MG63 (cell line): Measurements from ENCODE around the gene LDLRAD3. TPM values are rescaled to one million over a fixed set of nuclear protein-coding genes. Genes with fewer than 3 reads are reported as not detected.

Experiments used
- DNase-seq: peaks from one replicate; pipeline ENCODE4 v3.0.0-alpha.2; 2020
- H3K27me3 ChIP-seq: fragments of 250-450 bp; sonication (Bioruptor Pico); 2 replicates; pipeline ENCODE4 v1.5.1; 2020; ENCODE audit warnings: mild to moderate bottlenecking, moderate library complexity
- H3K36me3 ChIP-seq: fragments of 250-450 bp; sonication (Bioruptor Pico); 2 replicates; pipeline ENCODE4 v1.5.1; 2020; ENCODE audit warnings: mild to moderate bottlenecking, moderate library complexity
- H3K4me3 ChIP-seq: fragments of 250-450 bp; sonication (Bioruptor Pico); 2 replicates; pipeline ENCODE4 v1.5.1; 2020; ENCODE audit warnings: mild to moderate bottlenecking, moderate library complexity
- H3K9me3 ChIP-seq: fragments of 250-450 bp; sonication (Bioruptor Pico); 2 replicates; pipeline ENCODE4 v1.5.1; 2020; ENCODE audit warnings: mild to moderate bottlenecking, moderate library complexity
- total RNA-seq: library from RNA; depleted of rRNA; stranded (reverse); fragments of >200 nt; shearing (Covaris generic); gene quantifications from 2 replicates; pipeline ENCODE4 v1.2.3, GENCODE V29; 2014; ENCODE audit warnings: low replicate concordance

Gene LDLRAD3
- total RNA-seq, 1 experiment from 2014 or later, result 1.6 TPM

DNA sequence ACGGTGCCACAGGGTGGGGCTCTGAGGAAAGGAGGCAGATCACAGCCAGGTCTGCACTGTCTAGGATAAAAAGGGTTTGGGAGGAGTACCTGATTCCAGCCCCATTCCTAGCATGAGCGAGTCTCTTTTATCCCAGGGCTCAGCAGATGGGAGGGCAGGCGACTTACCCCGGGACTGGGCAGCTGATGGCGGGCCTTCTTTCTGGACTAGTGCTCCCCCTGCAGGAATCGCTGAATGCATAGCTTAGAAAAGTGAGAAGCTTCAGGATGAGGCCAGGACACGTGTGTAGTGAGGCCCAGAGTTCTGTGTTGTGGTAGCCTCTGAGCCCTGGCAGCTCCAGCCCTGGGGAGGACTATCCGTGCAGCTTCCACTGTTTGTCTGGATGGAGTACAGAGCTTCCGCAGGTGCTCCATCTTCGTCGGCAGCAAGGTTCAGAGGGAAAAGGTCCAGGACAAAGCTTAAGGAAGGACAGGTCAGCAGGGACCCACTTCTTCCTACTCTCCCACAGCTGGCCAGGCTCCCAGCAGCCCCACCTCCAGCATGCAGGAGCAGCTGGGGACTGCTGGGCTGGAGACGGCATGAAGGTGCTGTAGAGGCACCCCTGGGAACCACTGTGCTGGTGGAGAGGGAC, 315.0 kb downstream of the LDLRAD3 start:
- no peak overlapping the region for H3K4me3 ChIP-seq
- H3K9me3 ChIP-seq, result peaks cover 3% of the 10 kb centered on the region; the same call in 1 of the 2 replicates
- H3K27me3 ChIP-seq, result 0 out of 2 replicates have a peak, but pooled peaks cover 2% of the 10 kb centered on the region
- peak; percentile 73 for DNase-seq
- H3K36me3 ChIP-seq, result no peaks in the 10 kb centered on the region

GRCh38 chr11:36261094-36261493, 317.2 kb downstream of the LDLRAD3 start:
- H3K4me3 ChIP-seq, result no peak overlapping the region
- no peak for DNase-seq
- H3K36me3 ChIP-seq, result no peaks in the 10 kb centered on the region
- H3K27me3 ChIP-seq, result 0 out of 2 replicates have a peak, but pooled peaks cover 2% of the 10 kb centered on the region
- no peaks in the 10 kb centered on the region for H3K9me3 ChIP-seq

GRCh38 chr11:36264011-36264972, 320.4 kb downstream of the LDLRAD3 start:
- Histone ChIP-seq H3K27me3 (no peaks in the 10 kb centered on the region; the same call in 1 of the 2 replicates), H3K36me3 (no peaks in the 10 kb centered on the region), H3K4me3 (no peak overlapping the region), H3K9me3 (no peaks in the 10 kb centered on the region)
- no peak for DNase-seq

DNA sequence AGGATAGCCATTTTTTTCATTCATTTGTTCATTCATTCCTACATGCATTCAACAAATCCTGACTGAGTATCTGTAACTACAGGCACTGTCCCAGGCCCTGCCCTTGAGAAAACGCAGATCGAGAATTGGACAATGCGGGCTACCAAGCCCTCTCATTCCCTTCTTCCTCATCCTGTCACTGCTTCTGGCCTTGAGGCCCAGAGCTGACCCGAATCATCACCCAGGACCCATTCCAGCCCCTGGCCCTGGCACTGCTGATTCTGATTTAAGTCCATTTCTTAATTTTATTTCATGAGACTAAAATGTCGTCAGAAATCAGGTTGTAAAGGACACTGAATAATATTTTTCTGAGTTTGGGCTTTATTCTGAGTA, 321.1 kb downstream of the LDLRAD3 start:
- no peak for DNase-seq
- Histone ChIP-seq H3K36me3 (no peaks in the 10 kb centered on the region), H3K27me3 (no peaks in the 10 kb centered on the region; the same call in 1 of the 2 replicates), H3K4me3 (no peak overlapping the region), H3K9me3 (no peaks in the 10 kb centered on the region)

DNA sequence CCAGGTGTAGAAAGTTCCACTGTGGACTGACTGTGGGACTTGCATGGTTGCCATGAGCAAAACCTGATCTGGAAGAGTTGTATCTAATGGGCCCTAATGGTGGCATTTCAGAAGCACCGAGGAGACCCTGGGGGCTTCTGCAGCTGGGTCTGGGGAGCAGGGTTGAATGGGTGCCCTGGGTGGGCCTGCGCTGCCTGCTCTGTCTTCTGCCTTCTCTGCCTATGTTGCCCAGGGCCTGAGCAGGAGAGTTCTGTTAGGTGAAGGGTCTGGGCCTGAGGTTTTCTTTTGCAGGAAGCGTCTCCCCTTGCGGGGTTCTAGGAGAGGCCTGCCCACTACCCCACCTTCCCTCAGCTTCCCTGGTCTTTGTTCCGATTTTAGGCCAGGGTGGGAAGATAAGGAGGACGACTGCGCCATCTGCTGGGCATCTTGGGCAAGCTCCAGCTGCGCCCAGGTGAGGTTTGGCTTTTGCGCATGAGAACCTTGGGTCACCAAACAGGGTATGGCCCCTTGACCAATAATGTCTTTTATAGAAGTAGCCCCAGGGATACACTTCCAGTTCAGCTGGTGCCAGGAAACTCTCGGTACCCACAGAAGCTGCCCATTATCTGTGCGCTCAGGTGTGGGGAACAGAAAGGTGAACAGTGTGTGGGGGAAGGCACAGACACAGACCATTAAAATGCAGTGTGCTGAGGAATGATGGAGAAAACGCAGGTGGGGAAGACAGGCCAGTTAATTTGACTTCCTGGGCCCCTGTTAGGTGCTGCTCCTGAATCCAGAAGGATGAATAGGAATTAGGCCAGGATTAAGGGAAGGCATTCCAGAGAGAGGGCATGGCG, 322.1 kb downstream of the LDLRAD3 start:
- Histone ChIP-seq H3K36me3 (no peaks in the 10 kb centered on the region), H3K27me3 (no peaks in the 10 kb centered on the region; the same call in 1 of the 2 replicates), H3K4me3 (no peak overlapping the region), H3K9me3 (no peaks in the 10 kb centered on the region)
- DNase-seq, result peak; percentile 20

GRCh38 chr11:36266767-36267166, 322.9 kb downstream of the LDLRAD3 start:
- H3K9me3 ChIP-seq, result no peaks in the 10 kb centered on the region
- no peak for DNase-seq
- no peaks in the 10 kb centered on the region for H3K36me3 ChIP-seq
- H3K4me3 ChIP-seq, result no peak overlapping the region
- no peaks in the 10 kb centered on the region; the same call in 1 of the 2 replicates for H3K27me3 ChIP-seq

DNA sequence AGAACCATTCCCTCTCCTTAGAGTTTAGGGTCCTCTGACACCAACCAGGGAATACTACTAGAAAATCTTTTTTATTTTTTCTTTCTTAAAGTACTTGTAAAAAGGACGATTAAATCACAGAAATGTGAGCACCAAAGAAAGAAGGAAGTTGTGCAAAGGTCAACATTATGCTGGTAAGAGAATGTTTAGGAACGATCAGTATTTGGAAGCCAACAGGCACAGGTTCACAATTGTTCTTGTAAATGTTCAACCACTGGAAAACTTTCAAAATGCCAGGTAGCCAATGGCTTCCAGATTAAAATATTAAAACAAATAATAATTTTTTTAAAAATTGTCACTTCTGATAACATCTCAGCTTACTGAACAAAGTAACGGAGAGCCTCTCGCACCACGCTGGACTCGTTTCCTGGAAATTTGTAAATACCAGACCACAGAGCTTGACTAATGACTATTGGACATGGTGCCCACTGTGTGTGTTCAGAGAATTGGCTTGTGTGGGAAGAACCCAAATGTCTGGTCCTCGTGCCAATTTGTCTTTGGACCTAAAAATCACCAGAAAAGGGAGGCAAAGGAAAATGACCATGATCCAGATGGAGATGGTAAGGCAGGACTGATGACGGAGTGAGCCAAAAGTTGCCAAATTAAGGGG, 324.6 kb downstream of the LDLRAD3 start:
- Histone ChIP-seq H3K4me3 (no peak overlapping the region), H3K9me3 (no peaks in the 10 kb centered on the region; the same call in 1 of the 2 replicates), H3K27me3 (no peaks in the 10 kb centered on the region; the same call in 1 of the 2 replicates), H3K36me3 (peaks cover 9% of the 10 kb centered on the region)
- DNase-seq, result no peak

DNA sequence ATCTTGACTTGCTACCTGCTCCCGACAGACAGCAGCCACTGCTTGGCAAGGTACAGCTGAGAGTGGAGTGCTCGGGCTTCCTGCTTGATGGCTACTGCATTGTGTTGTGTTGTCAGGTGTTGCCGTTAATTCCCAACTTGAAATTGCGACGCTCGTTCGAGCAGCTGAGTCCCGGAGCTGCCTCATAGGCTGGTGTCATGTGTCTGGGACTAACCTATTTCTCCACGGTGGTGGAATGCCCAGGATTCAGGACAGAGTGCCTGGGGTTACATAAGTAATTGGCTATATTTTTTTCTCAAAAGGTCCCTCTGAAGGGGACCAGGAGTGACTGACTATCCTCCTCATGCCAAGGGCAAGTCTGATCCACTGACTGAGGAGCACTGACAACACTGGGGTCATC, 326.8 kb downstream of the LDLRAD3 start:
- no peak for DNase-seq
- Histone ChIP-seq H3K4me3 (no peak overlapping the region), H3K9me3 (no peaks in the 10 kb centered on the region; the same call in 1 of the 2 replicates), H3K27me3 (no peaks in the 10 kb centered on the region; the same call in 1 of the 2 replicates), H3K36me3 (peaks cover 18% of the 10 kb centered on the region)

DNA sequence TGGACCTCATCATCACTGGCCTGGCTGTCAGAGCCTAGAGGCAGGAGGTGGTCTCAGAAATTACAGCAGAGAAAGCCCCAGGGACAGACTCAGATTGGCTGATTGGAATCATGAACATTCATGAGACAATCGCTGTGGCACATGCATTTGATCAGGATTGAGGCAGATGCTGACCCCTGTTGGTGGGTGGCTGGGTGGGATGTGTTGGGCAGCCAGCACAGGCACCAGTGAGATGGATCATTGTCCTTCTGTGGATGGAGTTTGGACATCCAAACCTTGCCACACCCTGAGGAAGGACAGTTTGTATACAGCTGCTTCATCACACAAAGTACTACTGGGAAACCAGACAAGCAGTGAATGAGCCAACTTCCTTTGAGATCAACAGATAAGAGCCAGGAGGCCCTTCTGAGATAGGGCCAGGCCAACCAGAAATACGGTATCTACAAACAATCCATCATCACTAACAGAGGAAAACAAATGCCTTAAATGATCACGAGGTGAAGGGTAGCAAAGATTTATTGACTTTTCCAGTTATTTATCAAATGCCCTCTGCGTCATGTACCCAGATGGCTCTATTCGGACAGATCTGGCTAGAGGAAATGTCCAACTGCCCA, 328.0 kb downstream of the LDLRAD3 start:
- H3K27me3 ChIP-seq, result no peaks in the 10 kb centered on the region; the same call in 1 of the 2 replicates
- H3K36me3 ChIP-seq, result peaks cover 18% of the 10 kb centered on the region
- no peak for DNase-seq
- H3K9me3 ChIP-seq, result no peaks in the 10 kb centered on the region; the same call in 1 of the 2 replicates
- no peak overlapping the region for H3K4me3 ChIP-seq

GRCh38 chr11:36273110-36273509, 329.2 kb downstream of the LDLRAD3 start:
- peaks cover 18% of the 10 kb centered on the region for H3K36me3 ChIP-seq
- H3K9me3 ChIP-seq, result no peaks in the 10 kb centered on the region; the same call in 1 of the 2 replicates
- no peaks in the 10 kb centered on the region for H3K27me3 ChIP-seq
- DNase-seq, result no peak
- H3K4me3 ChIP-seq, result no peak overlapping the region

- no peak overlapping the region for H3K4me3 ChIP-seq
- H3K9me3 ChIP-seq, result no peaks in the 10 kb centered on the region; the same call in 1 of the 2 replicates
- H3K27me3 ChIP-seq, result no peaks in the 10 kb centered on the region
- DNase-seq, result no peak
- peaks cover 18% of the 10 kb centered on the region for H3K36me3 ChIP-seq
Observed at GRCh38 chr11:36274414-36274813, 330.6 kb downstream of the LDLRAD3 start.

GRCh38 chr11:36278531-36279282, 334.8 kb downstream of the LDLRAD3 start:
- DNase-seq, result no peak
- no peak overlapping the region for H3K4me3 ChIP-seq
- no peaks in the 10 kb centered on the region for H3K27me3 ChIP-seq
- H3K9me3 ChIP-seq, result peaks cover 7% of the 10 kb centered on the region
- H3K36me3 ChIP-seq, result peaks cover 6% of the 10 kb centered on the region

GRCh38 chr11:36280531-36280930, 336.7 kb downstream of the LDLRAD3 start:
- DNase-seq, result no peak

More at GRCh38 chr11:36280531-36280930, 336.7 kb downstream of the LDLRAD3 start:
- H3K9me3 ChIP-seq, result peaks cover 7% of the 10 kb centered on the region
- no peak overlapping the region for H3K4me3 ChIP-seq
- no peaks in the 10 kb centered on the region; the same call in 1 of the 2 replicates for H3K36me3 ChIP-seq
- H3K27me3 ChIP-seq, result no peaks in the 10 kb centered on the region
